ENCODE data around the gene OR52B2. TPM values are rescaled to one million over a fixed set of nuclear protein-coding genes. Genes with fewer than 3 reads are reported as not detected.

Gene OR52B2
- total and polyA plus RNA-seq, 12 donors: not detected

GRCh38 chr11:6205366-6205765 is 35.2 kb upstream of the OR52B2 start, which contains the start of gene C11orf42:
Gene C11orf42 (plus strand): TSS chr11:6205557. CDS start chr11:6205616, 59 bp downstream.
- H3K27me3 ChIP-seq: no peaks in the 10 kb centered on the region
- H3K36me3 ChIP-seq: peaks cover 0 to 64% (median 5%) of the 10 kb centered on the region in 9 donors
- WGBS, 2 donors: 92 to 96% methylated on average over 1 of the region's 1 CpG
- no peak within 1 kb of the TSS for H3K4me3 ChIP-seq
- ATAC-seq: no peak
- TF ChIP-seq, protein P1, sequence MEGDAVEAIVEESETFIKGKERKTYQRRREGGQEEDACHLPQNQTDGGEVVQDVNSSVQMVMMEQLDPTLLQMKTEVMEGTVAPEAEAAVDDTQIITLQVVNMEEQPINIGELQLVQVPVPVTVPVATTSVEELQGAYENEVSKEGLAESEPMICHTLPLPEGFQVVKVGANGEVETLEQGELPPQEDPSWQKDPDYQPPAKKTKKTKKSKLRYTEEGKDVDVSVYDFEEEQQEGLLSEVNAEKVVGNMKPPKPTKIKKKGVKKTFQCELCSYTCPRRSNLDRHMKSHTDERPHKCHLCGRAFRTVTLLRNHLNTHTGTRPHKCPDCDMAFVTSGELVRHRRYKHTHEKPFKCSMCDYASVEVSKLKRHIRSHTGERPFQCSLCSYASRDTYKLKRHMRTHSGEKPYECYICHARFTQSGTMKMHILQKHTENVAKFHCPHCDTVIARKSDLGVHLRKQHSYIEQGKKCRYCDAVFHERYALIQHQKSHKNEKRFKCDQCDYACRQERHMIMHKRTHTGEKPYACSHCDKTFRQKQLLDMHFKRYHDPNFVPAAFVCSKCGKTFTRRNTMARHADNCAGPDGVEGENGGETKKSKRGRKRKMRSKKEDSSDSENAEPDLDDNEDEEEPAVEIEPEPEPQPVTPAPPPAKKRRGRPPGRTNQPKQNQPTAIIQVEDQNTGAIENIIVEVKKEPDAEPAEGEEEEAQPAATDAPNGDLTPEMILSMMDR (IDR thresholded peaks at IDR 0.05): no peak
- H3K4me1 ChIP-seq: peaks cover 0 to 33% (median 0%) of the 10 kb centered on the region in 9 donors
- no peaks in the 10 kb centered on the region for H3K9me3 ChIP-seq
- intact Hi-C loops (cut with DNase I): no loop called here
- no peak within 1 kb of the TSS for H3K27ac ChIP-seq
- no peak for DNase-seq

DNA sequence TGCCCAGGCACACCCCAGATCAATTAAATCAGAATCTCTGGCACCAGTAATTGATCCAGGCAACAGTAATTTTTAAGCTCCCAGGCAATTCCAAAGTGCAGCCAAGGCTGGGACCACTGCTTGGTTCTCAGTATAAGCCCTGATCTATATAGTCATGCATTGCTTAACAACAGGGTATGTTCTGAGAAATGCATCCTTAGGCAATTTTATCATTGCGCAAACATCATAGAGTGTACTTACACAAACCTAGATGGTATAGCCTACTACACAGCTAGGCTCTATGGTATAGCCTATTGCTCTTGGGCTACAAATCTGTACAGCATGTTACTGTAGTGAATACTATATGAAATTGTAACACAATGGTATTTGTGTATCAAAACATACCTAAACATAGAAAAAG is 34.6 kb upstream of the OR52B2 start:
- Histone ChIP-seq H3K36me3 (peaks cover 0 to 58% (median 0%) of the 10 kb centered on the region in 9 donors), H3K4me1 (peaks cover 0 to 35% (median 0%) of the 10 kb centered on the region in 9 donors), H3K9me3 (no peaks in the 10 kb centered on the region), H3K27ac (no peak overlapping the region), H3K4me3 (no peak overlapping the region), H3K27me3 (no peaks in the 10 kb centered on the region)
- TF ChIP-seq, protein P1 (IDR thresholded peaks at IDR 0.05): no peak
- intact Hi-C loops (cut with DNase I): no loop called here
- ATAC-seq (no peak), DNase-seq (no peak)
- 91 to 100% methylated on average over 1 of the region's 1 CpG for WGBS, 2 donors

- DNase-seq (no peak), ATAC-seq (no peak)
- TF ChIP-seq, protein P1 (IDR thresholded peaks at IDR 0.05): no peak
- Histone ChIP-seq H3K36me3 (peaks cover 0 to 44% (median 0%) of the 10 kb centered on the region in 9 donors), H3K27ac (no peak overlapping the region), H3K27me3 (no peaks in the 10 kb centered on the region), H3K9me3 (no peaks in the 10 kb centered on the region), H3K4me1 (peaks cover 0 to 35% (median 0%) of the 10 kb centered on the region in 9 donors), H3K4me3 (no peak overlapping the region)
- intact Hi-C loops (cut with DNase I): no loop called here
- WGBS, 2 donors: 65 to 78% methylated on average over 3 of the region's 3 CpGs
These were observed 33.2 kb upstream of the OR52B2 start for GRCh38 chr11:6203327-6203726.

GRCh38 chr11:6202041-6202440 is 31.9 kb upstream of the OR52B2 start:
- ATAC-seq (no peak), DNase-seq (no peak)
- Histone ChIP-seq H3K27me3 (no peaks in the 10 kb centered on the region), H3K9me3 (no peaks in the 10 kb centered on the region), H3K36me3 (peaks cover 0 to 31% (median 0%) of the 10 kb centered on the region in 9 donors), H3K4me1 (peaks cover 0 to 36% (median 0%) of the 10 kb centered on the region in 9 donors), H3K27ac (peak overlapping the region in 1 of 10 donors; percentile 68), H3K4me3 (no peak overlapping the region)
- TF ChIP-seq, protein P1 (IDR thresholded peaks at IDR 0.05): no peak
- WGBS, 2 donors: 88 to 94% methylated on average over 1 of the region's 1 CpG
- intact Hi-C loops (cut with DNase I): no loop called here
